ENCODE data around the gene IL20RA. TPM values are rescaled to one million over a fixed set of nuclear protein-coding genes. Genes with fewer than 3 reads are reported as not detected.

Gene IL20RA
- total RNA-seq, 2 experiments from 2014 or later: not detected

GRCh38 chr6:137036566-137037300 lies 8.0 kb downstream of the IL20RA start:
- Mint-ChIP-seq H3K27me3 (peaks cover 82% of the 10 kb centered on the region), H3K4me1 (peaks cover 17% of the 10 kb centered on the region), H3K4me3 (no peak overlapping the region), H3K9me3 (ENCODE audit: low read depth) (no peaks in the 10 kb centered on the region), H3K27ac (no peak overlapping the region), H3K36me3 (peaks cover 1% of the 10 kb centered on the region)
- CTCF ChIA-PET: no interaction called here
- DNase-seq (no peak), ATAC-seq (no peak)

GRCh38 chr6:137033828-137034227 lies 10.9 kb downstream of the IL20RA start:
- DNase-seq: peak; percentile 91
- Mint-ChIP-seq H3K9me3 (ENCODE audit: low read depth) (no peaks in the 10 kb centered on the region), H3K4me3 (no peak overlapping the region), H3K4me1 (peaks cover 17% of the 10 kb centered on the region), H3K36me3 (peaks cover 5% of the 10 kb centered on the region), H3K27me3 (peaks cover 82% of the 10 kb centered on the region), H3K27ac (peak overlapping the region; percentile 73)
- peak; percentile 93 for ATAC-seq
- CTCF ChIA-PET: no interaction called here

GRCh38 chr6:137031122-137031521 lies 13.6 kb downstream of the IL20RA start:
- H3K27me3 Mint-ChIP-seq: peaks cover 82% of the 10 kb centered on the region
- ATAC-seq (no peak), DNase-seq (no peak)

GRCh38 chr6:137028912-137029311 lies 15.9 kb downstream of the IL20RA start:
- Mint-ChIP-seq H3K27ac (no peak overlapping the region), H3K27me3 (peaks cover 86% of the 10 kb centered on the region), H3K4me3 (no peak overlapping the region), H3K36me3 (peaks cover 3% of the 10 kb centered on the region), H3K9me3 (ENCODE audit: low read depth) (no peaks in the 10 kb centered on the region), H3K4me1 (peaks cover 29% of the 10 kb centered on the region)
- DNase-seq (no peak), ATAC-seq (no peak)
- CTCF ChIA-PET: interaction anchor here (0.6 kb wide), 1 partner anchor 11 kb away, joined by 3 read pairs; no protein-coding TSS in a partner anchor

More at GRCh38 chr6:137031122-137031521, 13.6 kb downstream of the IL20RA start:
- Mint-ChIP-seq H3K27ac (no peak overlapping the region), H3K4me3 (no peak overlapping the region), H3K9me3 (ENCODE audit: low read depth) (no peaks in the 10 kb centered on the region), H3K4me1 (peaks cover 20% of the 10 kb centered on the region), H3K36me3 (peaks cover 5% of the 10 kb centered on the region)
- CTCF ChIA-PET: no interaction called here

GRCh38 chr6:137025786-137026730 lies 18.7 kb downstream of the IL20RA start:
- DNase-seq (no peak), ATAC-seq (peak; percentile 63)
- CTCF ChIA-PET: interaction anchor here (1.4 kb wide), 1 partner anchor 13 kb away, joined by 3 read pairs; no protein-coding TSS in a partner anchor
- Mint-ChIP-seq H3K27me3 (peaks cover 79% of the 10 kb centered on the region), H3K27ac (no peak overlapping the region), H3K9me3 (ENCODE audit: low read depth) (no peaks in the 10 kb centered on the region), H3K4me1 (peaks cover 17% of the 10 kb centered on the region), H3K4me3 (no peak overlapping the region), H3K36me3 (no peaks in the 10 kb centered on the region)

- CTCF ChIA-PET: no interaction called here
- H3K27ac Mint-ChIP-seq: no peak overlapping the region
- peaks cover 74% of the 10 kb centered on the region for H3K27me3 Mint-ChIP-seq
- H3K36me3 Mint-ChIP-seq: no peaks in the 10 kb centered on the region
- H3K4me1 Mint-ChIP-seq: peaks cover 17% of the 10 kb centered on the region
- H3K9me3 Mint-ChIP-seq (ENCODE audit: low read depth): no peaks in the 10 kb centered on the region
- no peak overlapping the region for H3K4me3 Mint-ChIP-seq
- no peak for ATAC-seq
- no peak for DNase-seq
Observed at GRCh38 chr6:137024237-137024990, 20.4 kb downstream of the IL20RA start.

GRCh38 chr6:137020776-137021175 lies 24.0 kb downstream of the IL20RA start:
- no peak overlapping the region for H3K27ac Mint-ChIP-seq
- peaks cover 8% of the 10 kb centered on the region for H3K4me1 Mint-ChIP-seq
- H3K27me3 Mint-ChIP-seq: peaks cover 68% of the 10 kb centered on the region
- DNase-seq (no peak), ATAC-seq (no peak)
- no peaks in the 10 kb centered on the region for H3K9me3 Mint-ChIP-seq (ENCODE audit: low read depth)
- CTCF ChIA-PET: no interaction called here
- no peaks in the 10 kb centered on the region for H3K36me3 Mint-ChIP-seq
- H3K4me3 Mint-ChIP-seq: no peak overlapping the region

GRCh38 chr6:137019476-137020272 lies 25.1 kb downstream of the IL20RA start:
- no peaks in the 10 kb centered on the region for H3K4me1 Mint-ChIP-seq
- no peaks in the 10 kb centered on the region for H3K36me3 Mint-ChIP-seq
- no peak overlapping the region for H3K27ac Mint-ChIP-seq
- H3K4me3 Mint-ChIP-seq: no peak overlapping the region
- CTCF ChIA-PET: no interaction called here
- H3K9me3 Mint-ChIP-seq (ENCODE audit: low read depth): no peaks in the 10 kb centered on the region
- H3K27me3 Mint-ChIP-seq: peaks cover 70% of the 10 kb centered on the region
- no peak for ATAC-seq
- no peak for DNase-seq

GRCh38 chr6:137017081-137017480 lies 27.7 kb downstream of the IL20RA start:
- Mint-ChIP-seq H3K27me3 (peaks cover 72% of the 10 kb centered on the region), H3K9me3 (ENCODE audit: low read depth) (no peaks in the 10 kb centered on the region), H3K4me1 (no peaks in the 10 kb centered on the region), H3K4me3 (no peak overlapping the region), H3K36me3 (no peaks in the 10 kb centered on the region), H3K27ac (no peak overlapping the region)
- DNase-seq: no peak
- CTCF ChIA-PET: interaction anchor here (0.6 kb wide), 1 partner anchor 142 kb away, joined by 4 read pairs; no protein-coding TSS in a partner anchor
- ATAC-seq: no peak

- ATAC-seq: no peak
- H3K36me3 Mint-ChIP-seq: no peaks in the 10 kb centered on the region
- H3K9me3 Mint-ChIP-seq (ENCODE audit: low read depth): no peaks in the 10 kb centered on the region
- no peaks in the 10 kb centered on the region for H3K4me1 Mint-ChIP-seq
- CTCF ChIA-PET: interaction anchor here (0.6 kb wide), 2 partner anchors 101 to 142 kb away, joined by 3 to 4 read pairs; no protein-coding TSS in a partner anchor
- no peak overlapping the region for H3K4me3 Mint-ChIP-seq
- H3K27me3 Mint-ChIP-seq: peaks cover 76% of the 10 kb centered on the region
- DNase-seq: no peak
- no peak overlapping the region for H3K27ac Mint-ChIP-seq
Observed at GRCh38 chr6:137016356-137016755, 28.4 kb downstream of the IL20RA start.

GRCh38 chr6:137015943-137016342 lies 28.8 kb downstream of the IL20RA start:
- no peak for ATAC-seq
- DNase-seq: no peak
- peaks cover 73% of the 10 kb centered on the region for H3K27me3 Mint-ChIP-seq
- no peak overlapping the region for H3K4me3 Mint-ChIP-seq
- no peaks in the 10 kb centered on the region for H3K4me1 Mint-ChIP-seq
- no peaks in the 10 kb centered on the region for H3K36me3 Mint-ChIP-seq
- CTCF ChIA-PET: interaction anchor here (0.6 to 1.4 kb wide), 2 partner anchors 9 to 102 kb away, joined by 3 read pairs; no protein-coding TSS in a partner anchor
- no peak overlapping the region for H3K27ac Mint-ChIP-seq
- no peaks in the 10 kb centered on the region for H3K9me3 Mint-ChIP-seq (ENCODE audit: low read depth)

- ATAC-seq (no peak), DNase-seq (no peak)
- Mint-ChIP-seq H3K4me3 (no peak overlapping the region), H3K27ac (no peak overlapping the region), H3K27me3 (peaks cover 74% of the 10 kb centered on the region), H3K36me3 (no peaks in the 10 kb centered on the region), H3K9me3 (ENCODE audit: low read depth) (no peaks in the 10 kb centered on the region), H3K4me1 (no peaks in the 10 kb centered on the region)
- CTCF ChIA-PET: interaction anchor here (0.7 kb wide), 1 partner anchor 12 kb away, joined by 3 read pairs; no protein-coding TSS in a partner anchor
Observed at GRCh38 chr6:137013738-137014602, 30.8 kb downstream of the IL20RA start.
